GM12872 (cell line): Measurements from ENCODE around the gene ANKRD52.

Experiments
- TF ChIP-seq, protein P1 (sequence below): IDR thresholded peaks from 3 replicates; pipeline ENCODE4 v1.5.1; 2011; ENCODE audit warnings: low read depth, mild to moderate bottlenecking, low read length, moderate library complexity; ENCODE audit not compliant: insufficient read depth

ANKRD52 gene

GRCh38 chr12:56242986-56243385 is 15.2 kb downstream of the ANKRD52 start:
- TF ChIP-seq, protein P1, sequence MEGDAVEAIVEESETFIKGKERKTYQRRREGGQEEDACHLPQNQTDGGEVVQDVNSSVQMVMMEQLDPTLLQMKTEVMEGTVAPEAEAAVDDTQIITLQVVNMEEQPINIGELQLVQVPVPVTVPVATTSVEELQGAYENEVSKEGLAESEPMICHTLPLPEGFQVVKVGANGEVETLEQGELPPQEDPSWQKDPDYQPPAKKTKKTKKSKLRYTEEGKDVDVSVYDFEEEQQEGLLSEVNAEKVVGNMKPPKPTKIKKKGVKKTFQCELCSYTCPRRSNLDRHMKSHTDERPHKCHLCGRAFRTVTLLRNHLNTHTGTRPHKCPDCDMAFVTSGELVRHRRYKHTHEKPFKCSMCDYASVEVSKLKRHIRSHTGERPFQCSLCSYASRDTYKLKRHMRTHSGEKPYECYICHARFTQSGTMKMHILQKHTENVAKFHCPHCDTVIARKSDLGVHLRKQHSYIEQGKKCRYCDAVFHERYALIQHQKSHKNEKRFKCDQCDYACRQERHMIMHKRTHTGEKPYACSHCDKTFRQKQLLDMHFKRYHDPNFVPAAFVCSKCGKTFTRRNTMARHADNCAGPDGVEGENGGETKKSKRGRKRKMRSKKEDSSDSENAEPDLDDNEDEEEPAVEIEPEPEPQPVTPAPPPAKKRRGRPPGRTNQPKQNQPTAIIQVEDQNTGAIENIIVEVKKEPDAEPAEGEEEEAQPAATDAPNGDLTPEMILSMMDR = no peak

- TF ChIP-seq, protein P1 = no peak
Measured at GRCh38 chr12:56241424-56242303, 16.5 kb downstream of the ANKRD52 start.

DNA sequence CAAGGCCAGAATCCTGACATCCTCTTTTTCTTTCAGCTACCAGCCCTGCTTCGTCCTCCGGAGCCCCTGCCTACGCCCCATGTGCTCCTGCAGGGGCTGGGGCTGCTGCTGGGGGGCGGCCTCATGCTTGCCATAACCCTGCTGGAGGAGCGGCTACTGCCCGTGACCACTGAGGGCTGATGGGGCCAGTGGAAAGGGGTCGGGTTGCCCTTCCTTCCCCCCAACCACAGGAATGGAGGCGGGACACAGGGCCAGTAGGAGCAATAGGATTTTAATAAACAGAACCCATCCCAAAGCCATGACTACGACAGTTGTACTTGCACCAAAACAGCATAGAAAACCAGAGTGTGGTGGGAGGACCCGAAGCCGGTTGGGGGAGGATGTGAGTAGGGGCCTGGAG is 20.6 kb downstream of the ANKRD52 start:
- TF ChIP-seq, protein P1 = no peak

DNA sequence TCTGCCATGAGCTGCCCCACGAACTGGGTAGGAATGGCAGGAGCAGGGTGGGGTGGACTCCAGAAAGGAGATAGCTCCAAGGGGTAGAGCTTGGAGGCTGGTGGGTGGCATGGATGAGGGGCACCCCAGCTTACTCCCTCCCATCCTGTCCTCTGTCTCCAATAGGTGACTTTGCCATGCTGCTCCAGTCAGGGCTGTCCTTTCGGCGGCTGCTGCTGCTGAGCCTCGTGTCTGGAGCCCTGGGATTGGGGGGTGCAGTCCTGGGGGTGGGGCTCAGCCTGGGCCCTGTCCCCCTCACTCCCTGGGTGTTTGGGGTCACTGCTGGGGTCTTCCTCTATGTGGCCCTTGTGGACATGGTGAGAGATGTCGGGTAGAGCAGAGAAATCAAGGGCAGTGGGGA is 21.2 kb downstream of the ANKRD52 start:
- TF ChIP-seq, protein P1 = no peak

GRCh38 chr12:56236091-56236490 is 22.1 kb downstream of the ANKRD52 start:
- TF ChIP-seq, protein P1 = no peak

- TF ChIP-seq, protein P1 = no peak
Measured at GRCh38 chr12:56234746-56235436, 23.3 kb downstream of the ANKRD52 start.

GRCh38 chr12:56231184-56231582 is 27.0 kb downstream of the ANKRD52 start:
- TF ChIP-seq, protein P1 = no peak
